HepG2 (cell line): ENCODE results near the gene CCDC14. TPM values are rescaled to one million over a fixed set of nuclear protein-coding genes. Genes with fewer than 3 reads are reported as not detected.
A peak's percentile ranks its signal among the peaks of the same experiment; 100 is the strongest.

Experiments
- GATAD1 ChIP-seq: IDR thresholded peaks from 2 replicates; pipeline ENCODE4 v1.6.1; 2016; ENCODE audit warnings: missing genetic modification reagents, missing compliant biosample characterization
- GTF2F1 ChIP-seq: fragments of 150-350 bp; IDR thresholded peaks from 2 replicates; pipeline ENCODE4 v1.6.1; 2014; ENCODE audit warnings: low read length
- HOXA3 ChIP-seq: sonication (generic); formaldehyde crosslinking; IDR thresholded peaks from 2 replicates; pipeline ENCODE4 v1.5.0; 2020; ENCODE audit warnings: missing genetic modification reagents
- MIER2 ChIP-seq: IDR thresholded peaks from 2 replicates; pipeline ENCODE4 v1.6.1; 2016; ENCODE audit warnings: missing biosample characterization, missing genetic modification reagents
- NFKB2 ChIP-seq: sonication (generic); formaldehyde crosslinking; IDR thresholded peaks from 2 replicates; pipeline ENCODE4 v1.4.0; 2020; ENCODE audit warnings: missing genetic modification reagents, borderline replicate concordance
- NFKBIZ ChIP-seq: IDR thresholded peaks from 2 replicates; pipeline ENCODE4 v1.6.1; 2018; ENCODE audit warnings: missing genetic modification reagents, missing compliant biosample characterization
- PHB2 ChIP-seq: fragments of 450-650 bp; IDR thresholded peaks from 2 replicates; pipeline ENCODE4 v1.6.1; 2018; ENCODE audit not compliant: partially characterized antibody
- REL ChIP-seq: sonication (generic); formaldehyde crosslinking; conservative IDR thresholded peaks from 2 replicates; pipeline ENCODE4 v1.8.0; 2022; ENCODE audit warnings: mild to moderate bottlenecking, missing genetic modification reagents, moderate library complexity
- TBL1XR1 ChIP-seq: fragments of 150-350 bp; IDR thresholded peaks from 2 replicates; pipeline ENCODE4 v1.6.1; 2014; ENCODE audit warnings: borderline replicate concordance, low read length; ENCODE audit not compliant: partially characterized antibody
- TMF1 ChIP-seq: sonication (generic); formaldehyde crosslinking; IDR thresholded peaks from 2 replicates; pipeline ENCODE4 v1.8.1; 2022; ENCODE audit warnings: low read depth, missing genetic modification reagents
- TOPORS ChIP-seq: sonication (generic); formaldehyde crosslinking; IDR thresholded peaks from 2 replicates; pipeline ENCODE4 v1.8.0; 2023; ENCODE audit warnings: mild to moderate bottlenecking, missing genetic modification reagents
- ZBTB42 ChIP-seq: sonication (generic); formaldehyde crosslinking; IDR thresholded peaks from 2 replicates; pipeline ENCODE4 v1.5.0; 2020; ENCODE audit warnings: mild to moderate bottlenecking, missing genetic modification reagents
- ZFP41 ChIP-seq: sonication (generic); formaldehyde crosslinking; IDR thresholded peaks from 2 replicates; pipeline ENCODE4 v1.4.0; 2020; ENCODE audit warnings: mild to moderate bottlenecking, missing genetic modification reagents, borderline replicate concordance
- ZKSCAN8 ChIP-seq: IDR thresholded peaks from 2 replicates; pipeline ENCODE4 v1.6.1; 2016; ENCODE audit warnings: borderline replicate concordance, missing genetic modification reagents, missing compliant biosample characterization
- ZNF10 ChIP-seq: sonication (generic); formaldehyde crosslinking; IDR thresholded peaks from 2 replicates; pipeline ENCODE4 v1.4.0; 2020; ENCODE audit warnings: mild to moderate bottlenecking, low read depth, missing genetic modification reagents, borderline replicate concordance
- ZNF468 ChIP-seq: sonication (generic); formaldehyde crosslinking; IDR thresholded peaks from 2 replicates; pipeline ENCODE4 v1.8.0; 2022; ENCODE audit warnings: mild to moderate bottlenecking, moderate library complexity, missing genetic modification reagents
- ZNF7 ChIP-seq: IDR thresholded peaks from 2 replicates; pipeline ENCODE4 v1.6.1; 2016; ENCODE audit warnings: missing biosample characterization, missing genetic modification reagents
- ZNF782 ChIP-seq: sonication (generic); formaldehyde crosslinking; IDR thresholded peaks from 2 replicates; pipeline ENCODE4 v1.4.0; 2020; ENCODE audit warnings: missing genetic modification reagents, mild to moderate bottlenecking, borderline replicate concordance
- polyA plus RNA-seq, 8 experiments: library from polyadenylated mRNA; depleted of rRNA in 3 of 8; stranded (reverse) in 7 of 8; unstranded in 1 of 8; fragments of >200 nt; fragmentation: Illumina TruSeq in 4 of 8; extraction: Trizol in 4 of 8; gene quantifications; 2 replicates each; pipeline versions ENCODE4 v1.2.1 to v1.2.3, GENCODE V29; 2011 to 2016; ENCODE audit warnings: low read depth in 4 of 8, missing spikeins in 1 of 8, mixed read lengths in 1 of 8; ENCODE audit not compliant: insufficient read depth in 1 of 8
- total RNA-seq, 5 experiments: library from RNA; depleted of rRNA; stranded (reverse); fragments of >200 nt; fragmentation: Illumina TruSeq; extraction: Trizol; gene quantifications; 2 replicates each; pipeline ENCODE4 v1.2.3, GENCODE V29; 2016; ENCODE audit warnings: low read depth in 1 of 5
- TF ChIP-seq, protein P1 (sequence below): sonication (generic); formaldehyde crosslinking; IDR thresholded peaks from 2 replicates; pipeline ENCODE4 v1.4.0; 2020; ENCODE audit warnings: mild to moderate bottlenecking, missing genetic modification reagents
- TF ChIP-seq, protein P2 (sequence below): fragments of 450-650 bp; IDR thresholded peaks from 2 replicates; pipeline ENCODE4 v1.6.1; 2017; ENCODE audit warnings: mild to moderate bottlenecking

Gene CCDC14
- total and polyA plus RNA-seq, 2 of the 13 experiments (the other 11 are each of a cell fraction or from before 2014, with no cell fraction given), result 48.7 to 49.0 TPM

DNA sequence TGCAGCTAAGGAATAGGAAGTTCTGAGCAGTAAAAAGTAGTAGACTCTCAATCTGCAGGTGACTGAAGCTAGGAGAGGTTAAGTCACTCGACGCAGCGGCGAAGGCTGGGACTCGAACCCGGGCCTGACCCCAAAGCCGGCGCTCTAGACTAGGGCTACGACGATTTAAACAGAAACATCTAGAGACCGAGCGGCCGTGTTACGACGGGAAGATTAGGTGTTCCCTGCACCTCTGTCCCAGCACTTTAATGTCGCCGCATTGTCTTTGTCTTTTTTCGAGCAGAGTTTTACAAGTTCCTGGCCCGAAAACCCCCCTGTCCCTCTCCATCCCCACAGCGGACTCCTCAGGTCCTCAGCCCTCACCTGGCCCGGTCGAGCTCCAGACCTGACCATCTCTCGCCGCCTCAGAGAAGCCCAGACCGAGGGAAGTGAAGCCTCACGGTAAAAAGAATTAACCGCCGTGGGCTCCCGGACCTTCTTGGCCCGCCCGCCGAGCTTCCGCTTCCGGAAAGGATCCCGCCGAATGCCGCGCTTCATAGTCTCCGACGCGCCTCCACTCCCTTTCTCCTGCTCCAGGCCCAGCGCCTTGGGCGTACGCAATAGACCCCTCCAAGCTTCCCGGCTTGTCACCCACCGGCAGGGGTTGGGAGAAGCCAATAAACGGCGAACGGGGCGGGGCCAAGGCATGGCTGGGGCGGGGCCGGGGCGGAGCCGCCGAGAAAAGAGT is at the start of gene CCDC14 (continued):
- no peak for TF ChIP-seq TOPORS (CRISPR knock-in tag)
- TF ChIP-seq ZBTB42 (CRISPR knock-in tag), result no peak
- TF ChIP-seq, protein P1, sequence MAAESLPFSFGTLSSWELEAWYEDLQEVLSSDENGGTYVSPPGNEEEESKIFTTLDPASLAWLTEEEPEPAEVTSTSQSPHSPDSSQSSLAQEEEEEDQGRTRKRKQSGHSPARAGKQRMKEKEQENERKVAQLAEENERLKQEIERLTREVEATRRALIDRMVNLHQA (CRISPR knock-in tag), result no peak
- TF ChIP-seq, protein P2, sequence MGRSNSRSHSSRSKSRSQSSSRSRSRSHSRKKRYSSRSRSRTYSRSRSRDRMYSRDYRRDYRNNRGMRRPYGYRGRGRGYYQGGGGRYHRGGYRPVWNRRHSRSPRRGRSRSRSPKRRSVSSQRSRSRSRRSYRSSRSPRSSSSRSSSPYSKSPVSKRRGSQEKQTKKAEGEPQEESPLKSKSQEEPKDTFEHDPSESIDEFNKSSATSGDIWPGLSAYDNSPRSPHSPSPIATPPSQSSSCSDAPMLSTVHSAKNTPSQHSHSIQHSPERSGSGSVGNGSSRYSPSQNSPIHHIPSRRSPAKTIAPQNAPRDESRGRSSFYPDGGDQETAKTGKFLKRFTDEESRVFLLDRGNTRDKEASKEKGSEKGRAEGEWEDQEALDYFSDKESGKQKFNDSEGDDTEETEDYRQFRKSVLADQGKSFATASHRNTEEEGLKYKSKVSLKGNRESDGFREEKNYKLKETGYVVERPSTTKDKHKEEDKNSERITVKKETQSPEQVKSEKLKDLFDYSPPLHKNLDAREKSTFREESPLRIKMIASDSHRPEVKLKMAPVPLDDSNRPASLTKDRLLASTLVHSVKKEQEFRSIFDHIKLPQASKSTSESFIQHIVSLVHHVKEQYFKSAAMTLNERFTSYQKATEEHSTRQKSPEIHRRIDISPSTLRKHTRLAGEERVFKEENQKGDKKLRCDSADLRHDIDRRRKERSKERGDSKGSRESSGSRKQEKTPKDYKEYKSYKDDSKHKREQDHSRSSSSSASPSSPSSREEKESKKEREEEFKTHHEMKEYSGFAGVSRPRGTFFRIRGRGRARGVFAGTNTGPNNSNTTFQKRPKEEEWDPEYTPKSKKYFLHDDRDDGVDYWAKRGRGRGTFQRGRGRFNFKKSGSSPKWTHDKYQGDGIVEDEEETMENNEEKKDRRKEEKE, result no peak
- TF ChIP-seq PHB2, result no peak
- no peak for TF ChIP-seq ZKSCAN8 (CRISPR knock-in tag)
- no peak for TF ChIP-seq ZNF468 (CRISPR knock-in tag)
- TF ChIP-seq TMF1 (CRISPR knock-in tag), result no peak
- TF ChIP-seq REL (CRISPR knock-in tag), result 0 out of 2 replicates have a peak, but pooled peaks have one; percentile 48
- TF ChIP-seq GATAD1 (CRISPR knock-in tag), result peak; percentile 82
- TF ChIP-seq GTF2F1, result no peak
- peak; percentile 49; the same call in 1 of the 2 replicates for TF ChIP-seq NFKB2 (CRISPR knock-in tag)
- no peak for TF ChIP-seq ZNF782
- TF ChIP-seq TBL1XR1, result no peak
- TF ChIP-seq NFKBIZ (CRISPR knock-in tag), result no peak
- TF ChIP-seq MIER2, result no peak
- no peak for TF ChIP-seq ZNF10 (CRISPR knock-in tag)
- no peak for TF ChIP-seq ZFP41 (CRISPR knock-in tag)
- no peak for TF ChIP-seq ZNF7
- TF ChIP-seq HOXA3 (CRISPR knock-in tag), result peak; percentile 77; the same call in 1 of the 2 replicates
